GM19324 (cell line): ENCODE data around the gene AREL1.

Experiments
- ATAC-seq: cut with Tn5 transposase; IDR thresholded peaks from one replicate; pipeline ENCODE4 v1.9.1; 2021; ENCODE audit warnings: mild to moderate bottlenecking, moderate library complexity; ENCODE audit not compliant: unreplicated experiment, low FRiP score

The AREL1 gene

GRCh38 chr14:74661726-74662450 lies 51.0 kb downstream of the AREL1 start:
- no peak for ATAC-seq

GRCh38 chr14:74660863-74661262 lies 52.0 kb downstream of the AREL1 start:
- no peak for ATAC-seq

- no peak for ATAC-seq
Measured at GRCh38 chr14:74660167-74660566, 52.7 kb downstream of the AREL1 start.

GRCh38 chr14:74658535-74659131 lies 54.2 kb downstream of the AREL1 start:
- ATAC-seq = no peak

DNA sequence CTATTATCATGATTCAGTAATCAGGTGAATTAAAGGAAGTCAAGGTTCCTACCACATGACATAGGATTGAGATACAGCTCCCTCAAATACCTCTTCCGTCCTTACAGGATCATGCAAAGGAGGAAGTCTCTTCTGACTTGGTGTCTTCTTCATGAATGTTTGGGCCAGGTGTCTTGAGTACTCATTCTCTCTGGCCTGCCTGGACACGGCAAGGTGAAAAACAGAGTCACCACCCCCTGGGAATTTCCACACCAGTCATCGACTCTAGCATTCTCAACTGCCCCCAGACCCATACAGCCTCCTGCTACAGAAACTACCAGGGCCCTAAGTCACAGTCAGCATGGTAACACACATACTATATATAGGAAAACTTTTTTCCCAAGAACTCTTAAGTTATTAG lies 55.9 kb downstream of the AREL1 start:
- no peak for ATAC-seq

- ATAC-seq = no peak
Measured at GRCh38 chr14:74655599-74656395, 57.1 kb downstream of the AREL1 start.

GRCh38 chr14:74654931-74655330 lies 57.9 kb downstream of the AREL1 start:
- no peak for ATAC-seq

- no peak for ATAC-seq
Measured at GRCh38 chr14:74653386-74654138, 59.3 kb downstream of the AREL1 start.

DNA sequence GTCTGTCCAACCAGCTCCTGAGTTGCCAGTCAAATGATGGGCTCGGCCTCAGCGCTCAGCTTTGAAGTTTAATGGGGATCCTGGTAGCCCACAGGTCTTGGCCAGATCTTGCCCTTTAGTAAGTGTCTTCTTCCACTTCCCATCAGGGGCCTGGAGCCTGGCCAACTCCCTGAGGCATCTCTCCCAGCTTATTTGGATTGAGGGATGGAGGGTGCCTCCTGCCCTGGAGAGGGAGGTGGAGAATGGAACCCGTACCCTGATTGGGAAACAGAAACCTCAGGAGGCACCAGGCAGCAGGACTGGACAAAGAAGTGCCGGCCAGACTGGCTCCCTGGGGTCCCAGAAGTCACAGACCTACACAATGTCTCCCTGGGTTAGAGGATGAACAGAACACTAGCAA lies 60.3 kb downstream of the AREL1 start:
- no peak for ATAC-seq

DNA sequence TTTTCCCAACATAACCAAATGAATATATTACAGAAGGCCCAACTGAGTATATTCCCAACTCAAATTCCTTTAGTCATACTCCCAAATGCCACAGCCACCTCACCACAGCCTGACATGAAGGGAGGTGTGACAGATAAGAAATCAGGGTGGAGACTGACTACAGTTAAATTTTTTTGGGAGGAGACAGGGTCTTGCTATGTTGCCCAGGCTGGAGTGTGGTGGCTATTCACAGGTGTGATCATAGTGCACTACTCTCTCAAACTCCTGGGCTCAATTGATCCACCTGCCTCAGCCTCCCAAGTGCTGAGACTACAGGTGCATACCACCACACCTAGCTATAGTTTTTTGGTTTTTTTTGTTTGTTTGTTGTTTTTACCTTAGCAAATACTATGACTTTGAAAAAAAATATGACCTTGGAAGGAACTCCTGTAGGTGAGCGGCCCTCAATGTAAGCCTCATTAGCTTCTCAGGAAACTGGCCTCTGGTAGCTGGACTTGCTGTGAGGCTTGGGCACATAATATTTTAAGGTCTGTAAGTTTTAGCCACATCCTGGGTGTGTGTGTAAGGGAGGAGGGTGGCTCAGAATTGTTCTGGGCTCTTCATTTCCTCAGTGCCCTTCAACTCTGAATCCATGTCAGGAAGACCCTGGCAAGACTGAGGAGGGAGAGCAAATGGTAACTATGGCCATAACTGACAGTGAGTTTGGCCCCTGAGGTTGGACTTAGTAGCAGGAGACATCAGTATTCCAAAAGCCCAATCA lies 61.8 kb downstream of the AREL1 start:
- ATAC-seq = no peak

DNA sequence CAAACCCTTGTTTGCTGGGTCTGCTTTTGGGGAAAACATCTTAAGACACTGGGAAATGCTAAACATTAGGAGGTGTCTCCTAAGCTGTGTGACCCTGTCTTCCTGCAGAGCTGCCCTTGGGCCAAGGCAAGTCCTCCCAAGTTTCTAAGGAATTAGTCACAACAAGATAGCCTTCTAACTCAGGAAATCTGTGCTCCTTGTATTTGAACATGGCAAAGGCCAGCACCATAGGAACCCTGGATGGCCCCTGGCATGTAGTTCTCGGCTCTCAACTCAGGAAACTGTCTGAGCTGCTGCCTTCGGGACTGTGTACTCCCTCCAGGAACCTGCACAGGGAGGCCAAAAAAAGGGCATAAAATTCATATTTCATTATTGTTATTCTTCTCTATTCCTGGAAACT lies 63.2 kb downstream of the AREL1 start:
- ATAC-seq = no peak

DNA sequence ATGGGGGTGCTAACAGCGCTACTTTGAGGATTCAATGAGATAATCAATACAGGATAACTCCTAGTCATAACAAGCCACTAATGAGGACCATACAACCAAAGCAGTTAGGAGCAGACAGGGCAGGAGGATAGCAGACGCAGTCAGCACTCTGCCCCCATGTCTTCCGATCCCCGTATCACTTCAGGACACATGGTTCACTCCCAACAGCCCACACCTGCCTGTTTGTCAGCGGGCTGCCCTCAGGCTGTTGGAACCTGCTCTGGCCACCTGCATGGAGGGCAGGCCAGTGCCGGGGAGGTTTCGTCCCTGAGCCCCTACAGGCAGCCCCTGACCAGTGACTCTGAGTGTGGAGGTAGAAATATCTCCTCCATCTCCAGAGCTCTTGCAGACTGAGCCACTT lies 63.7 kb downstream of the AREL1 start:
- no peak for ATAC-seq

DNA sequence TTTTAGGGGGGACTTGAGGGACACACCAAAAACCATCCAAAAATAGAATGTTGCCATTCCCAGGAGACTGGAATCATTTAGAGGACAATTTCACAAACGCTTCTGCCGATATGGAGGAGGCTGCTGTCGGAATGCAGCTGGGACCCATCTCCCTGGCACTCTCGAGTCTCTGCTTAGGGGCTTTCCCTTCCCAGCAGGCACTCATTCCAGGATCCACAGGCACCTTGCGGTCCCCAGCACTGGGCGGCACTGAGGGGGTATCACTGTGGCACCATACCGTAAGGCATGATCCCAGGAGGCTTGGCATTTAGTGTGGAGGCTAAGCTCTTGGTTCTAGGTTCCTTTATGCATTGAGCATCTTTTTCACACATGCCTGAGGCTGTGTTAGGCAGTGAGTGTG lies 64.3 kb downstream of the AREL1 start:
- ATAC-seq = no peak

- no peak for ATAC-seq
Measured at GRCh38 chr14:74647678-74648461, 65.0 kb downstream of the AREL1 start.

DNA sequence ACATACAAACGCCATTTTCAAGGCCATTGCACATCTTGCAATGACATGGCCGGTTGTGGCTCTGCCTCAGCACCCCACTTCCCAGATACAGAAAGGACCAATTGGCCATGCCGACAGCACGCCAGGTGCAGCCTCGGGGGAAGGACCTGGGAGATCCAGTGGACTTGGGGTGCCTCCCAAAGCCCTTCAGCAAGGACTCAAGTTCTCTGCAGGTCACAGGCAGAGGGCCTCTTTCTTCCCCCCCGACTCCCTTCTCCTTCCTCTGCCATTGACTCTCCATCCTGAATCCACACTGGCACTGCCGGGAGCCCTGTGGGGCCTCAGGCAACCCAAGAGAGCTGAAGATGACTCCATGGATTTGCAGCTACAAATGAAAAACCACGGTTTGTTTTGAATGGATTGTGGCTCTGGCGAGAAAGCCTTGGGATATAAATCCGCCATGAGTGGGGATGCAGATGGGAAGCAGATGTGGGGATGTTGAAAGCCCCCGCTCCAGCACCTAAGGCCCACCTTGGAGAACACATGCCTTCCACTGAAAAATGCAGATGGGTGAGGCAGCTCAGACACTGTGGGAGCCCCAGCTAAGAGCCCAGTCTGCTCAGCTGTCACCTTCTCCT lies 65.7 kb downstream of the AREL1 start:
- no peak for ATAC-seq

GRCh38 chr14:74645756-74646470 lies 67.0 kb downstream of the AREL1 start:
- no peak for ATAC-seq

GRCh38 chr14:74645244-74645643 lies 67.6 kb downstream of the AREL1 start:
- ATAC-seq = no peak

DNA sequence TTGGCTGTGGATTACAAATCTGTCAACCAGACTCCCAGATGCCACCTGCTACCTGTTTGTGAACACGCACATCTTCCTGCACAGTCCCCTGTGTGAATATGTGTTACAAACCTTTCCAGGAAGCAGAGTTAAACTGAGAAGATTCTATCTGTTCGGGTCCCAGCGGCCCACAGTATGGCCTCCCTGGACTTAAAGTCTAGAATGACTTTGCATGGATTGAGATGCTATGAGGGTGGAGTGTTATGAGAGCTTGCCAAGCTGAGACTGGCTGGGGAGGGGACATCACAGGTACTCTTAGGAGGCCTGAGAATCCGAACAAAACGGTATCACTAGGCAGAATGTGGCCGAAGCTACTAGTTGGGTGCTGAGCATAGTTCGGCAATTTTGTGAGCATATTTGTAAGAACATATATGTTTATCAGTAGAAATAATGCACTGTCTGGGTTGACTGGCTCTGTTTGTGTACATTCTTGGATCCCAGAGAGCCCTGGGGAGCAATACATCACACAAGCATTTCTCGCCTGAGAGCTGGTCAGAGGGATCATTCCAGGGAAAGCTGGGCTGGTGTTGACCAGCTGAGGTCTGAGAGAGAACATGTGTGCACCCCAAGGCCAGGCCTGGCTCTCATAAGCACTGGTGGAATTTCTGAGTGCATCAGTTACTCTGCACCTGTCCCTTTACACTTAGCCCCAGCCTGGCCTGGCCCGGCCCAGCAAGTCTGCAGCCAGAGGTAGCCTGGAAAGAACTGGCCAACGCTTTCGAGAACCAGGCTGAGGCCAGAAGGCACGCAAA lies 71.1 kb downstream of the AREL1 start:
- ATAC-seq = no peak
